AG04449 (cell line): ENCODE measurements around the gene RNF10.

ENCODE experiments used
- CTCF ChIA-PET: fragments of 350-600 bp; formaldehyde crosslinking; extraction: SDS; loops from one replicate; lab custom pipeline; 2021; ENCODE audit warnings: antibody characterized with exemption; lab: Yijun Ruan, JAX
- POLR2A ChIA-PET: fragments of 400-600, 350-600 bp; formaldehyde crosslinking; extraction: SDS; loops from one replicate; lab custom pipeline; 2020; ENCODE audit warnings: antibody characterized with exemption, inconsistent platforms; lab: Yijun Ruan, JAX
- DNase-seq: peaks from one replicate; pipeline ENCODE4 v3.0.0-alpha.2; 2010; ENCODE audit warnings: low read depth, low spot score
- H3K4me3 ChIP-seq: 2 replicates; pipeline ENCODE4 v1.5.1; 2011; ENCODE audit warnings: low read depth, mild to moderate bottlenecking, control low read depth, low read length
- CTCF ChIP-seq: IDR thresholded peaks from one replicate; pipeline ENCODE4 v1.5.1; 2011; ENCODE audit warnings: mild to moderate bottlenecking, moderate library complexity, low read length, control low read depth, inconsistent platforms; ENCODE audit not compliant: insufficient read depth; ENCODE audit errors: missing control alignments

Gene RNF10

GRCh38 chr12:120536064-120536791 is 2.1 kb downstream of the RNF10 start:
- ChIA-PET POLR2A (no interaction called here), CTCF (interaction anchor here (1.3 to 1.7 kb wide), 3 partner anchors 39 to 106 kb away, joined by 3 to 7 read pairs (median 3); partner anchors contain the start of gene SRSF9)

GRCh38 chr12:120537856-120538220 is 3.7 kb downstream of the RNF10 start:
- H3K4me3 ChIP-seq = peak overlapping the region; percentile 13; the same call in 1 of the 2 replicates
- CTCF ChIA-PET = interaction anchor here (1.0 to 2.2 kb wide), 2 partner anchors 8 to 42 kb away, joined by 5 read pairs; partner anchors contain the start of gene DYNLL1
- no peak for DNase-seq

More at GRCh38 chr12:120536064-120536791, 2.1 kb downstream of the RNF10 start:
- DNase-seq = no peak
- H3K4me3 ChIP-seq = peak overlapping the region; percentile 94
- no peak for TF ChIP-seq CTCF

GRCh38 chr12:120538281-120539156 is 4.4 kb downstream of the RNF10 start:
- DNase-seq = no peak
- POLR2A ChIA-PET = interaction anchor here (1.3 kb wide), 1 partner anchor 43 kb away, joined by 3 read pairs; the partner anchor contains the start of gene DYNLL1
- CTCF ChIA-PET = interaction anchor here (1.0 to 2.2 kb wide), 2 partner anchors 9 to 43 kb away, joined by 5 read pairs; partner anchors contain the start of gene DYNLL1
- no peak for TF ChIP-seq CTCF
- no peak overlapping the region for H3K4me3 ChIP-seq

More at GRCh38 chr12:120537856-120538220, 3.7 kb downstream of the RNF10 start:
- TF ChIP-seq CTCF = no peak
- POLR2A ChIA-PET = interaction anchor here (1.3 kb wide), 1 partner anchor 42 kb away, joined by 3 read pairs; the partner anchor contains the start of gene DYNLL1

- H3K4me3 ChIP-seq = no peak overlapping the region
- DNase-seq = no peak
- ChIA-PET CTCF (interaction anchor here (0.7 to 2.2 kb wide), 3 partner anchors 13 to 69 kb away, joined by 3 to 5 read pairs (median 3); partner anchors contain the start of gene DYNLL1), POLR2A (no interaction called here)
- no peak for TF ChIP-seq CTCF
Measured at GRCh38 chr12:120539303-120539702, 5.1 kb downstream of the RNF10 start.

- ChIA-PET CTCF (no interaction called here), POLR2A (no interaction called here)
- no peak for DNase-seq
- no peak for TF ChIP-seq CTCF
- no peak overlapping the region for H3K4me3 ChIP-seq
Measured at GRCh38 chr12:120540445-120540844, 6.3 kb downstream of the RNF10 start.
